K562 (cell line): ENCODE measurements around the gene ABCB6. TPM values are rescaled to one million over a fixed set of nuclear protein-coding genes. Genes with fewer than 3 reads are reported as not detected.

Experiments
- ARID4B ChIP-seq: sonication (generic); formaldehyde crosslinking; IDR thresholded peaks from 2 replicates; pipeline ENCODE4 v1.8.0; 2022; ENCODE audit warnings: mild to moderate bottlenecking, missing genetic modification reagents
- CREB1 ChIP-seq, 2 experiments: sonication (generic) in 1 of 2; formaldehyde crosslinking in 1 of 2; IDR thresholded peaks; 2 replicates each; pipeline versions ENCODE4 v1.6.1 to v1.8.0; 2012 to 2022; ENCODE audit warnings: inconsistent platforms in 1 of 2, mild to moderate bottlenecking in 1 of 2, missing genetic modification reagents in 1 of 2, moderate library complexity in 1 of 2
- DPF2 ChIP-seq: fragments of 450-650 bp; IDR thresholded peaks from 2 replicates; pipeline ENCODE4 v1.6.1; 2016
- FUS ChIP-seq: fragments of 200-400 bp; formaldehyde crosslinking; optimal IDR thresholded peaks from 2 replicates; pipeline ENCODE3; 2017; ENCODE audit warnings: low read depth, low read length
- HIVEP1 ChIP-seq: fragments of 250-450 bp; sonication (Bioruptor Pico); IDR thresholded peaks from 2 replicates; pipeline ENCODE4 v1.4.0; 2020; ENCODE audit warnings: mild to moderate bottlenecking
- HNRNPL ChIP-seq: fragments of 200-400 bp; formaldehyde crosslinking; IDR thresholded peaks from 2 replicates; pipeline ENCODE4 v1.6.1; 2017; ENCODE audit warnings: low read depth, mild to moderate bottlenecking, low read length
- KAT7 ChIP-seq: sonication (generic); formaldehyde crosslinking; IDR thresholded peaks from 2 replicates; pipeline ENCODE4 v1.8.0; 2022; ENCODE audit warnings: missing genetic modification reagents, mild to moderate bottlenecking, borderline replicate concordance
- L3MBTL2 ChIP-seq: fragments of 450-650 bp; IDR thresholded peaks from 2 replicates; pipeline ENCODE4 v1.6.1; 2016; ENCODE audit warnings: mild to moderate bottlenecking, moderate library complexity
- NCOA1 ChIP-seq: fragments of 450-650 bp; IDR thresholded peaks from 2 replicates; pipeline ENCODE4 v1.6.1; 2016; ENCODE audit warnings: low read depth
- NFIC ChIP-seq: fragments of 450-650 bp; IDR thresholded peaks from 2 replicates; pipeline ENCODE4 v1.6.1; 2017; ENCODE audit warnings: mild to moderate bottlenecking, inconsistent platforms
- SAP30 ChIP-seq: fragments of 200-600 bp; sonication (generic); IDR thresholded peaks from 2 replicates; pipeline ENCODE4 v1.6.1; 2012; ENCODE audit warnings: borderline replicate concordance, low read depth, mild to moderate bottlenecking, moderate library complexity, low read length, control low read depth, inconsistent platforms; ENCODE audit not compliant: insufficient read depth, poor library complexity, severe bottlenecking
- SLC30A9 ChIP-seq: fragments of 250-450 bp; sonication (Bioruptor Pico); IDR thresholded peaks from 2 replicates; pipeline ENCODE4 v1.8.0; 2022; ENCODE audit warnings: mild to moderate bottlenecking, moderate library complexity
- TFAP4 ChIP-seq: sonication (generic); formaldehyde crosslinking; IDR thresholded peaks from 2 replicates; pipeline ENCODE4 v1.8.0; 2022; ENCODE audit warnings: missing genetic modification reagents, mild to moderate bottlenecking, moderate library complexity, borderline replicate concordance
- TGIF2 ChIP-seq: sonication (generic); formaldehyde crosslinking; IDR thresholded peaks from 2 replicates; pipeline ENCODE4 v1.8.1; 2022; ENCODE audit warnings: mild to moderate bottlenecking, missing genetic modification reagents, moderate library complexity
- UBTF ChIP-seq, 2 experiments: IDR thresholded peaks; 2 replicates each; pipeline ENCODE4 v1.6.1; 2012; ENCODE audit warnings: improper control_type of control experiment in 2 of 2, low read depth in 2 of 2, low read length in 2 of 2, borderline replicate concordance in 1 of 2
- ZFPM2 ChIP-seq: fragments of 250-450 bp; sonication (Bioruptor Pico); IDR thresholded peaks from 2 replicates; pipeline ENCODE4 v1.5.1; 2022; ENCODE audit warnings: mild to moderate bottlenecking
- ZNF143 ChIP-seq: sonication (generic); formaldehyde crosslinking; IDR thresholded peaks from 2 replicates; pipeline ENCODE4 v1.9.0; 2022; ENCODE audit warnings: mild to moderate bottlenecking, missing genetic modification reagents
- ZNF785 ChIP-seq: fragments of 250-450 bp; sonication (Bioruptor Pico); IDR thresholded peaks from 2 replicates; pipeline ENCODE4 v1.4.0; 2020; ENCODE audit warnings: mild to moderate bottlenecking
- polyA plus RNA-seq, 8 experiments: library from polyadenylated mRNA; depleted of rRNA in 4 of 8; stranded (reverse) in 5 of 8; unstranded in 3 of 8; fragments of >200 nt; fragmentation: Nextera tagmentation in 2 of 8; fragmentation: Illumina TruSeq in 1 of 8; extraction: Ambion mirVana in 2 of 8; extraction: Trizol in 1 of 8; gene quantifications; 2 replicates each; pipeline versions ENCODE4 v1.2.1 to v1.2.3, GENCODE V29; 2011 to 2014; ENCODE audit warnings: inconsistent platforms in 1 of 8, missing spikeins in 1 of 8
- total RNA-seq, 7 experiments: library from RNA; depleted of rRNA in 6 of 7; stranded (reverse); fragments of >200 nt in 6 of 7; fragmentation: Illumina TruSeq in 2 of 7; extraction: Trizol in 2 of 7; gene quantifications; 2 replicates each; pipeline versions ENCODE4 v1.2.1 to v1.2.3, GENCODE V29; 2011 to 2021; ENCODE audit warnings: low replicate concordance in 1 of 7

The ABCB6 gene
- total and polyA plus RNA-seq, 9 of the 15 experiments (the other 6 are each of a cell fraction or from before 2014, with no cell fraction given): 3.7 to 29.8 (median 16.8) TPM

GRCh38 chr2:219218217-219218731, 484 bp downstream of the ABCB6 start (continued):
- TF ChIP-seq UBTF (IDR thresholded peaks at IDR 0.05; ENCODE audit: borderline replicate concordance in 1 of 2, low read depth in 2 of 2, low read length in 2 of 2) (0 out of 4 replicates have a peak, but pooled peaks have one; percentile 17 to 43), SLC30A9 (CRISPR knock-in tag) (no peak), ARID4B (CRISPR knock-in tag) (peak; percentile 76; the same call in 1 of the 2 replicates), CREB1 (IDR thresholded peaks at IDR 0.05) (no peak; the same call in 1 of the 2 replicates), CREB1 (CRISPR knock-in tag; IDR thresholded peaks at IDR 0.05) (peak; percentile 22; the same call in 1 of the 2 replicates), FUS (peak; percentile 3), TGIF2 (CRISPR knock-in tag) (0 out of 2 replicates have a peak, but pooled peaks have one; percentile 79), HNRNPL (peak; percentile 43; the same call in 1 of the 2 replicates), KAT7 (no peak), L3MBTL2 (no peak), TFAP4 (CRISPR knock-in tag) (peak; percentile 72; the same call in 1 of the 2 replicates), ZNF143 (CRISPR knock-in tag) (peak; percentile 45; the same call in 1 of the 2 replicates), ZNF785 (CRISPR knock-in tag) (no peak), HIVEP1 (CRISPR knock-in tag) (no peak), SAP30 (peak; percentile 74), NFIC (no peak), NCOA1 (no peak), DPF2 (no peak), ZFPM2 (CRISPR knock-in tag) (0 out of 2 replicates have a peak, but pooled peaks have one; percentile 18)
